Measurements from ENCODE around the gene CCL25.

DNA sequence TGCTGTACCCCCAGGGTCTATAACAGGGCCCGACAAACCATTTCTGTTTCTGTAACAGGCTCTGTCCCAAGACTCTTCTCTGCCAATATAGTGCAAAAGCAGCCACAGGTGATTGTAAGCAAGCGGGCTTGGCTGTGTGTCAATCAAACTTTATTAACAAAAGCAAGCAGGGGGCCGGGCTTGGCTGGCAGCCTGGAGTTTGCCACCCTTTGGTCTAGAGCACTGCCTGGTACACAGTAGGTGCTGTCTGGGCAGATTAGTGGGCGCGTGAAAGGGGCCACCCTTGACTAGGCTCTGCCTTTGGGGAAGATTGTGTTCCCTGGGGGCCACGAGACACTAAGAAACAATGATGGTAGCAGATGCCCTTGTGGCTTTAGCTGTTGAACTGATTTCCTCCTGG lies 27.4 kb downstream of the CCL25 start:
- TF ChIP-seq, protein P1, sequence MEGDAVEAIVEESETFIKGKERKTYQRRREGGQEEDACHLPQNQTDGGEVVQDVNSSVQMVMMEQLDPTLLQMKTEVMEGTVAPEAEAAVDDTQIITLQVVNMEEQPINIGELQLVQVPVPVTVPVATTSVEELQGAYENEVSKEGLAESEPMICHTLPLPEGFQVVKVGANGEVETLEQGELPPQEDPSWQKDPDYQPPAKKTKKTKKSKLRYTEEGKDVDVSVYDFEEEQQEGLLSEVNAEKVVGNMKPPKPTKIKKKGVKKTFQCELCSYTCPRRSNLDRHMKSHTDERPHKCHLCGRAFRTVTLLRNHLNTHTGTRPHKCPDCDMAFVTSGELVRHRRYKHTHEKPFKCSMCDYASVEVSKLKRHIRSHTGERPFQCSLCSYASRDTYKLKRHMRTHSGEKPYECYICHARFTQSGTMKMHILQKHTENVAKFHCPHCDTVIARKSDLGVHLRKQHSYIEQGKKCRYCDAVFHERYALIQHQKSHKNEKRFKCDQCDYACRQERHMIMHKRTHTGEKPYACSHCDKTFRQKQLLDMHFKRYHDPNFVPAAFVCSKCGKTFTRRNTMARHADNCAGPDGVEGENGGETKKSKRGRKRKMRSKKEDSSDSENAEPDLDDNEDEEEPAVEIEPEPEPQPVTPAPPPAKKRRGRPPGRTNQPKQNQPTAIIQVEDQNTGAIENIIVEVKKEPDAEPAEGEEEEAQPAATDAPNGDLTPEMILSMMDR (IDR thresholded peaks at IDR 0.05), result no peak
- TF ChIP-seq POLR2A (IDR thresholded peaks at IDR 0.05; ENCODE audit: low read depth) (no peak), POLR2AphosphoS5 (IDR thresholded peaks at IDR 0.05) (no peak), EP300 (IDR thresholded peaks at IDR 0.05) (no peak)
